GM12873 (cell line): ENCODE measurements around the gene IFT43.

Experiments used
- TF ChIP-seq, protein P1 (sequence below): IDR thresholded peaks from 2 replicates; pipeline ENCODE4 v1.5.1; 2012; ENCODE audit warnings: low read depth, mild to moderate bottlenecking, moderate library complexity, low read length, control low read depth; ENCODE audit not compliant: insufficient read depth; ENCODE audit errors: missing control alignments

Gene IFT43

GRCh38 chr14:75989134-75989533, 3.6 kb downstream of the IFT43 start:
- TF ChIP-seq, protein P1, sequence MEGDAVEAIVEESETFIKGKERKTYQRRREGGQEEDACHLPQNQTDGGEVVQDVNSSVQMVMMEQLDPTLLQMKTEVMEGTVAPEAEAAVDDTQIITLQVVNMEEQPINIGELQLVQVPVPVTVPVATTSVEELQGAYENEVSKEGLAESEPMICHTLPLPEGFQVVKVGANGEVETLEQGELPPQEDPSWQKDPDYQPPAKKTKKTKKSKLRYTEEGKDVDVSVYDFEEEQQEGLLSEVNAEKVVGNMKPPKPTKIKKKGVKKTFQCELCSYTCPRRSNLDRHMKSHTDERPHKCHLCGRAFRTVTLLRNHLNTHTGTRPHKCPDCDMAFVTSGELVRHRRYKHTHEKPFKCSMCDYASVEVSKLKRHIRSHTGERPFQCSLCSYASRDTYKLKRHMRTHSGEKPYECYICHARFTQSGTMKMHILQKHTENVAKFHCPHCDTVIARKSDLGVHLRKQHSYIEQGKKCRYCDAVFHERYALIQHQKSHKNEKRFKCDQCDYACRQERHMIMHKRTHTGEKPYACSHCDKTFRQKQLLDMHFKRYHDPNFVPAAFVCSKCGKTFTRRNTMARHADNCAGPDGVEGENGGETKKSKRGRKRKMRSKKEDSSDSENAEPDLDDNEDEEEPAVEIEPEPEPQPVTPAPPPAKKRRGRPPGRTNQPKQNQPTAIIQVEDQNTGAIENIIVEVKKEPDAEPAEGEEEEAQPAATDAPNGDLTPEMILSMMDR, result no peak

GRCh38 chr14:75990297-75990696, 4.7 kb downstream of the IFT43 start:
- TF ChIP-seq, protein P1, result no peak

DNA sequence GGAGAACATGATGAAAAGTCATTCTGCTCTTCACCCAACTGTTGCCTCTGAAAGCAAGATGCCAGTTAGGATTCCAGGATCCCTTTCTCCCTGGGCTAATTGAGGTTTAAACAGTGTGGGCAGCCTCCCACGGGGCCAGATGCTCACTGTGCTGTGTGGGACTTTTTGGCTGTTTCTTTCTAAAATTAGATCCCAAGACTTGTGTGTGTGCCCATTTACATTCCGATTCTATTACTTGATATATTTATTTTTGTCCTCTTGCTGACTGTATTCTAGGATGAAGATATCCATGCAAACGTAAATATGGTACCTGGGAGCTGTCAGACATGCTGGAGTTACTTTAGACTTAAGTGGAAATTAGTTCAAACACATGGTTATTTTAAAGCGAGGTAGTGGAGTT, 6.2 kb downstream of the IFT43 start:
- TF ChIP-seq, protein P1, result no peak

DNA sequence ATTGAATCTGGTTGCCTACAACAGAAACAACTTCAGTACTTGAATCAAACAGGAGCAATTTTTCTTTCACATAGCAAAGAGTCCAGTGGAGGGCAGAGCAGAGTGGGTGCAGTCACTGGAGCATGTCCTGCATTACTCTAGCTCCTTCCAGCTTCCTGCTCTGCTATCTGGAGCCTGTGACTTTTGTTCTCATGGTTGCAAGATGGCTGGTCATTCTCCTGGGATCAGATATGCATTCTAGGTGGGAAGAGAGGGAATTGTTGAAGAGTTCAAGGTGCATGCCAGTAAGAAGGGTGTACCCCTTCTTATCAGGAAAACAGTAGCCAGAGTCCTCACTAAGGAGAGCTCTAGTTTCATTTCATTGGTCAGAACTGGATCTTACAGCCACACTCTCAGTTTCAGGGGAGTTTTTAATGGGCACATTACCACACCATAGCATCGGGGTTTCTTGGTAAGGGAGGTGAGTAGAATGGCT, 8.0 kb downstream of the IFT43 start:
- TF ChIP-seq, protein P1, result peak; percentile 24

DNA sequence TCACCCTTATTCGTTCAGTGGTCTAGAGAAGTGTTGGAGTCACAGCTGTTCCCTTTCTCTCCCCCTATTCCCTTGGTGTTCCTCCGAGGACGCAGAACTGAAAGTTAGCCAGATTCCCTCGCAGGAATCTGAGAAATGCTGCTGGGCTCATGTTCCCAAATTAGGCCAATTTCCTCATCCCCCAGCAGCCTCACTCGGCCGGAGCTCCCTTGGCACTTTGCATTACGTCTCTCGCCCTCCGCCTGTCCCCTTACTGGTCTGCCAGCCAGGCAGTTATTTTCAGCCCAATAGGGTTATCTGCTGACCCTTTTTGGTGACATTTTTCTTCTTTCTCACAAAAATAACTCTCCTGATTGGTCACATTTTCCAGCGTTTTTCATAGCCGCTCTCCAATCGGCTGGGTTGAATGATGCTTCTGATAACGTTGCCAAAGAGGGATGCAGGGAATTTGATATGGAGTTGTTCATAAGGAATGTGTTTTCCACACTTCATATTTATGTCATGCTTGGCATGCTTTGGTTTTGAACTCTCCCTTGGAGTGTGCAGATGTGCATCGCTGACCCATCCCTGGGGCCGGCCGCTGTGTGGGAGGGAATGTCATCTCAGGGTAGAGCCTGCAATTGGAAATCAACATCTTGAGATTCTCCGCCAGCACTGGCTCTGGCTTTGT, 9.9 kb downstream of the IFT43 start:
- TF ChIP-seq, protein P1, result no peak

GRCh38 chr14:75996488-75996887, 10.9 kb downstream of the IFT43 start:
- TF ChIP-seq, protein P1, result no peak

GRCh38 chr14:75999511-76000190, 14.1 kb downstream of the IFT43 start:
- TF ChIP-seq, protein P1, result no peak
